HG03457 (cell line): ENCODE measurements around the gene TFAP2B.
A peak's percentile ranks its signal among the peaks of the same experiment; 100 is the strongest.

Source experiments
- ATAC-seq: cut with Tn5 transposase; IDR thresholded peaks from one replicate; pipeline ENCODE4 v1.9.1; 2021; ENCODE audit warnings: moderate number of reproducible peaks; ENCODE audit not compliant: unreplicated experiment

TFAP2B gene

GRCh38 chr6:50818673-50819072, at the start of gene TFAP2B:
TSS of gene TFAP2B (plus strand) at chr6:50818871. CDS start at chr6:50818892, 21 bp downstream.
- ATAC-seq: no peak

- no peak for ATAC-seq
Observed at GRCh38 chr6:50778696-50779095, 40.0 kb upstream of the TFAP2B start.

GRCh38 chr6:50780382-50780781, 38.3 kb upstream of the TFAP2B start:
- no peak for ATAC-seq

- no peak for ATAC-seq
Observed at GRCh38 chr6:50785921-50786320, 32.8 kb upstream of the TFAP2B start.

- no peak for ATAC-seq
Observed at GRCh38 chr6:50791900-50792508, 26.7 kb upstream of the TFAP2B start.

- ATAC-seq: no peak
Observed at GRCh38 chr6:50792771-50793170, 25.9 kb upstream of the TFAP2B start.

- ATAC-seq: no peak
Observed at GRCh38 chr6:50795574-50795973, 23.1 kb upstream of the TFAP2B start.

- ATAC-seq: no peak
Observed at GRCh38 chr6:50804283-50804682, 14.4 kb upstream of the TFAP2B start.

GRCh38 chr6:50807035-50807434, 11.6 kb upstream of the TFAP2B start:
- no peak for ATAC-seq

GRCh38 chr6:50815436-50816114, 3.1 kb upstream of the TFAP2B start:
- ATAC-seq: peak; percentile 37

- ATAC-seq: peak; percentile 58
Observed at GRCh38 chr6:50816115-50816675, 2.5 kb upstream of the TFAP2B start.

GRCh38 chr6:50816947-50817645, 1.6 kb upstream of the TFAP2B start:
- ATAC-seq: no peak

GRCh38 chr6:50817646-50817950, 1.1 kb upstream of the TFAP2B start:
- no peak for ATAC-seq

- no peak for ATAC-seq
Observed at GRCh38 chr6:50818020-50818419, 651 bp upstream of the TFAP2B start.

GRCh38 chr6:50819466-50819903, 814 bp downstream of the TFAP2B start:
- no peak for ATAC-seq

GRCh38 chr6:50819904-50820868, 1.5 kb downstream of the TFAP2B start:
- ATAC-seq: no peak

GRCh38 chr6:50820869-50821264, 2.2 kb downstream of the TFAP2B start:
- ATAC-seq: no peak

GRCh38 chr6:50821441-50822077, 2.9 kb downstream of the TFAP2B start:
- ATAC-seq: no peak

- ATAC-seq: no peak
Observed at GRCh38 chr6:50822078-50822476, 3.4 kb downstream of the TFAP2B start.
